ENCODE data around the gene ZFAND6. TPM values are rescaled to one million over a fixed set of nuclear protein-coding genes. Genes with fewer than 3 reads are reported as not detected.
"Not testable (repeated sequence)": the region's sequence is repeated elsewhere in the genome, so short reads cannot be mapped to it uniquely, and the experiment has no call there.

ZFAND6 gene
- total RNA-seq, 4 donors from 2014 or later = 85.1 to 151 (median 120) TPM

- no peak for TF ChIP-seq CTCF (IDR thresholded peaks at IDR 0.05)
- ATAC-seq (ENCODE audit: low FRiP score) (no peak), DNase-seq (ENCODE audit: low spot score) (no peak)
These were observed 39.8 kb downstream of the ZFAND6 start for GRCh38 chr15:80099241-80099640.

- DNase-seq (ENCODE audit: low spot score); ATAC-seq (ENCODE audit: low FRiP score): not testable (repeated sequence)
These were observed 40.2 kb downstream of the ZFAND6 start for GRCh38 chr15:80099662-80100061.

- no peak for DNase-seq (ENCODE audit: low spot score)
- no peak for ATAC-seq (ENCODE audit: low FRiP score)
- TF ChIP-seq CTCF (IDR thresholded peaks at IDR 0.05) = no peak
These were observed 40.8 kb downstream of the ZFAND6 start for GRCh38 chr15:80100247-80100646.

GRCh38 chr15:80105193-80105592 is 45.7 kb downstream of the ZFAND6 start:
- DNase-seq (ENCODE audit: low spot score) = no peak
- no peak for ATAC-seq (ENCODE audit: low FRiP score)
- no peak for TF ChIP-seq CTCF (IDR thresholded peaks at IDR 0.05)

- DNase-seq (ENCODE audit: low spot score) (no peak), ATAC-seq (ENCODE audit: low FRiP score) (no peak)
- no peak for TF ChIP-seq CTCF (IDR thresholded peaks at IDR 0.05)
These were observed 46.1 kb downstream of the ZFAND6 start for GRCh38 chr15:80105595-80105994.

- TF ChIP-seq CTCF (IDR thresholded peaks at IDR 0.05) = no peak
- ATAC-seq (ENCODE audit: low FRiP score) (no peak), DNase-seq (ENCODE audit: low spot score) (no peak)
These were observed 46.6 kb downstream of the ZFAND6 start for GRCh38 chr15:80106051-80106450.

- no peak for TF ChIP-seq CTCF (IDR thresholded peaks at IDR 0.05)
- no peak for ATAC-seq (ENCODE audit: low FRiP score)
- DNase-seq (ENCODE audit: low spot score) = no peak
These were observed 47.7 kb downstream of the ZFAND6 start for GRCh38 chr15:80107204-80107603.

- ATAC-seq (ENCODE audit: low FRiP score) (no peak), DNase-seq (ENCODE audit: low spot score) (no peak)
- TF ChIP-seq CTCF (IDR thresholded peaks at IDR 0.05) = no peak
These were observed 48.3 kb downstream of the ZFAND6 start for GRCh38 chr15:80107774-80108173.
